Measurements from ENCODE around the gene PARD6G. TPM values are rescaled to one million over a fixed set of nuclear protein-coding genes. Genes with fewer than 3 reads are reported as not detected.

The PARD6G gene
- total and polyA plus RNA-seq, 2 of the 8 experiments (the other 6 are each of a cell fraction or from before 2014, with no cell fraction given): 11.3 to 17.9 TPM

GRCh38 chr18:80245781-80246444 is 1.4 kb downstream of the PARD6G start (continued):
- no peak for TF ChIP-seq BRCA1 (IDR thresholded peaks at IDR 0.05; ENCODE audit: low read depth, low read length)
- peak; percentile 34 for TF ChIP-seq BACH1 (IDR thresholded peaks at IDR 0.05; ENCODE audit: low read length)

All from H1 (cell line).